Measurements from ENCODE around the gene PXDC1.

The PXDC1 gene

GRCh38 chr6:3743541-3743940 is 8.0 kb downstream of the PXDC1 start:
- H3K9me3 ChIP-seq = no peaks in the 10 kb centered on the region
- no peak overlapping the region for H3K4me3 ChIP-seq
- no peaks in the 10 kb centered on the region for H3K27me3 ChIP-seq (ENCODE audit: low read depth)
- in situ Hi-C loops (cut with MboI; ENCODE audit: low sequenced_read_pairs) = loop anchor here (10.0 kb wide), 1 partner anchor 411 kb away; no protein-coding TSS in a partner anchor
- no peak for DNase-seq (ENCODE audit: low spot score in 2 of 2)
- peaks cover 12% of the 10 kb centered on the region for H3K4me1 ChIP-seq
- H3K36me3 ChIP-seq (replicated peaks) = no peaks in the 10 kb centered on the region

DNA sequence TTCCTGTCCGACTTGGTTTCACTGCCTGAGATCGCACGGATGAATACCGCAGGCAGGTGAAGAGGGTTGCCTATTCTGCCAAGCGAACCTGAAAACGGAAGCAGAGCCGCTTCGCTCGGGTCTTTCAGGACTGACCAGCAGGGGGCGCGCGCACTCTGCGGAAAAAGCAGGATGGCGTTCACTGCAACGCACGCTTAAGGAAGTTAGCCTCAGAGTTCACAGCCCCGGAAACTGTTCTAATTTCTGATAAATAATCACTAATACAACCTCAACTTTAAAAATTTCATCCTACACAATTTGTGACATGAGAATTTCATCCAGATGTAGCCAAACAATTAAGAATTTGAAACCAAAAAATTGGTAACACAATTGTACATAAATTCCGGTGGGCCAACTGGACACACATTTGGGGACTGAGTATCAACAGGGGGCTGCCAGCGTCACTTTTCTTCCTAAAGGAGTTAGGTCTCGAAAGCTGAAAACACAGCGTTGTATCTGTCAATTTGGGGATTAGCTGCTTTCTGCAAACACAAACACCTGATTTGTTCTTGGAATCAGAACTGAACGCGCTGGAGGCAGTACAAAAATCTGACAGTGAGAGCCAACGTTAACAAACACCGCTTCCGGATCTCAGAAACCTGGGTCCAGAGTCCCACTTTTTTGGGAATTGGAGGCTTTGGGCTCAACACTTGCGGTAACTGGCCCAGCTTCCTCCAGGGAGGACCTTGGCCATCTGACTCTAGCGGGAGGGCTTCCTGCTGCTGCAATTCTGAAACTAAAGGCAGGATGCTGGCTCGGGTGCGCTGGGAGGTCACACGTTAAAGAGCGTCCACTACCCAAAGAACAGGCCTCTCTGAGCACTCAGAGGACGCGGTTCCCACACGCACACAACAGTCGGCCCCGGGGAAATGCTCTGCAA is 8.8 kb downstream of the PXDC1 start:
- no peak overlapping the region for H3K4me3 ChIP-seq
- in situ Hi-C loops (cut with MboI; ENCODE audit: low sequenced_read_pairs) = loop anchor here (10.0 kb wide), 1 partner anchor 412 kb away; no protein-coding TSS in a partner anchor
- no peaks in the 10 kb centered on the region for H3K36me3 ChIP-seq (replicated peaks)
- no peaks in the 10 kb centered on the region for H3K27me3 ChIP-seq (ENCODE audit: low read depth)
- H3K4me1 ChIP-seq = peaks cover 10% of the 10 kb centered on the region
- DNase-seq (ENCODE audit: low spot score in 2 of 2) = peak; percentile 57 to 90
- no peaks in the 10 kb centered on the region for H3K9me3 ChIP-seq

DNA sequence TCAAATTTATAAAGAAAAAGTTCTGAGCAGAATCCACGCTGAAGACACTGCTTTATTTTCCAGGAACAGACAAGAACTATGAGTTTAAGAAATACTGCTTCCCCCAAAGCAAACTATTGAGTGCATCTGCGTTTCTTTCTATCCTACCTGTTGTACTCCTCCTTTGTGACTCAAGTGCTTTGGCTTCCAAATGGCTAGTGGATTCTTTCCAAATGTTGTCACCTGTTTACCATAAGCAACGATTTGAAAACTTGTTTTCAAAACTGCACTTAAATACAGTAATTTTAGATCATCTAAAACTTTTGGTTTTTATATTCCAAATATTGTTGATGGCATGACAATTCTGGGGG is 9.5 kb downstream of the PXDC1 start:
- H3K36me3 ChIP-seq (replicated peaks) = no peaks in the 10 kb centered on the region
- no peak overlapping the region for H3K4me3 ChIP-seq
- DNase-seq (ENCODE audit: low spot score in 2 of 2) = no peak
- H3K4me1 ChIP-seq = peaks cover 10% of the 10 kb centered on the region
- in situ Hi-C loops (cut with MboI; ENCODE audit: low sequenced_read_pairs) = loop anchor here (10.0 kb wide), 1 partner anchor 413 kb away; no protein-coding TSS in a partner anchor
- no peaks in the 10 kb centered on the region for H3K9me3 ChIP-seq
- no peaks in the 10 kb centered on the region for H3K27me3 ChIP-seq (ENCODE audit: low read depth)

- H3K9me3 ChIP-seq = no peaks in the 10 kb centered on the region
- in situ Hi-C loops (cut with MboI; ENCODE audit: low sequenced_read_pairs) = loop anchor here (10.0 kb wide), 1 partner anchor 413 kb away; no protein-coding TSS in a partner anchor
- DNase-seq (ENCODE audit: low spot score in 2 of 2) = no peak
- no peak overlapping the region for H3K4me3 ChIP-seq
- no peaks in the 10 kb centered on the region for H3K27me3 ChIP-seq (ENCODE audit: low read depth)
- H3K4me1 ChIP-seq = peaks cover 10% of the 10 kb centered on the region
- no peaks in the 10 kb centered on the region; the same call in 1 of the 2 replicates for H3K36me3 ChIP-seq (replicated peaks)
Observed at GRCh38 chr6:3741477-3741871, 10.0 kb downstream of the PXDC1 start.

DNA sequence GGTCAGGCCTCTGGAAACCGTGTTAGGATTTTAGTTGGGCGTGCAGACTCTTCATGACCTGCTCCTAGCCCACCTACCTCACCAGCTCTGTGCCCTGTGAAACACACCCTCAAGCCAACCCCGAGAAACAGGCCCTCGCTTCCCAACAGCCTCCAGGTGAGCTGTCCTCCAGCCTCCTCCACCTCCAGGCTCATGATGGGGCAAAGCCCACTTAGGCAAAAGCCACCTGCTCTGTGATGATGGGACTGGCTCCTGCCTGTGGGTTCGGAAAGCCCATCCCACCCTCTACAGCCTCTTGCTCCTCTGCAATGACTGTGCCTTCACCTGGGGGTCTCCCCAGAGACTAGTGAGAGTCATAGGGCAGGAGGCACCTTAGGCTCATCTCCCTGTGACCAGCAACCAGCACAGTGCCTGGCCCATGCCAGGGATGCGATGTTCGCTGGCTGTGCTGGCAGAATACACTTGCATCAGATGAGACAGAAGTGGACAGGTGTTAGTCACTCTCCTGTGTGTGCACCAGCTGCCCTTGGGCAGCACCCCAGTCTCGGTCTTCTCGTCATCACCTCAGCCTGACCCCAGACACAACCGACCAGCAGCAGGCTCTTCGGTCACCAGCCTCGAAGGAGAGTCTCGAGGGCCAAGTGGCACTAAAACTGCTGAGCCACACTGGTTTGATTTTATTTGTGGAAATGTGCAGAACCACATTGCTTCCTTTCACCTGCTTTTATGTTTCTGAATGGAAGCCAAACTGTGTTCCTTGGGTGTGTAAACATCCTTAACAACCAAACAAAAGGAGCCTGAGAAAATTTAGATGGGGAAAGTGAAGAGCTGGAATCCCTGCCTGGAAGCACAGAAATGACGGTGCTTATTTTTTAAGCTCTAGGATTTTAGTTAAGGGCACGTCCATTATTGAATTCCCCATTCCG is 10.7 kb downstream of the PXDC1 start:
- peaks cover 10% of the 10 kb centered on the region for H3K4me1 ChIP-seq
- H3K4me3 ChIP-seq = no peak overlapping the region
- no peaks in the 10 kb centered on the region for H3K27me3 ChIP-seq (ENCODE audit: low read depth)
- in situ Hi-C loops (cut with MboI; ENCODE audit: low sequenced_read_pairs) = loop anchor here (10.0 kb wide), 1 partner anchor 414 kb away; no protein-coding TSS in a partner anchor
- no peaks in the 10 kb centered on the region; the same call in none of the 2 replicates for H3K36me3 ChIP-seq (replicated peaks)
- no peak for DNase-seq (ENCODE audit: low spot score in 2 of 2)
- no peaks in the 10 kb centered on the region for H3K9me3 ChIP-seq

DNA sequence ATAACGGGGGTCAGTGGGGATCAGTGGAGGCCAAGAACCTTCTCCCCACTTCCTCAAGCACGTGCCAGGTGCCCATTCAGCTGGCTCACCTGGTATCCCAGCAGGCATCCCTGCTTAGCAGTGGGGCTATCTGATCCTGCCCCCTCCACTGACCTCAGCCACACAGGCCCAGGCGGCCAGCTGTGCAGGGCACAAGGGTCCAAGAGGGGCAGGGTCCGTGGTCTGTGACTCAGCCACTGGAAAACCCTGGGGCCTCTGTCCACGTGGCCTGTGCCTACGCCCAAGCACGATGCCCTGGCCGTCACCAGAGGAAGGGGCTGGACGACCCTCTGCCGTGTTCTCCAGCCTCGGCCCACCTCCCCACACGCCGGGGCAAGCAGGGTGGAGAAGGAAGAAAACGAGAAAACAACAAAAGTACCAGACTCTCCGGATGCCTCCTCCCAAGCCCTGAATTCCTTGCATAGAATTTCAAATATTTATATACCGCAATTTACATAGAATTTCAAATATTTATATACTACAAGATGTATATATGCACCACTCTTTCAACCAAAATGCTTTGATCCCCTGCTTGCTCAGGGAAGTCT is 12.1 kb downstream of the PXDC1 start:
- in situ Hi-C loops (cut with MboI; ENCODE audit: low sequenced_read_pairs) = loop anchor here (10.0 kb wide), 2 partner anchors 615 to 745 kb away; partner anchors contain the start of gene NQO2

GRCh38 chr6:3738381-3739131 is 13.0 kb downstream of the PXDC1 start:
- Histone ChIP-seq H3K27me3 (ENCODE audit: low read depth) (no peaks in the 10 kb centered on the region), H3K4me3 (no peak overlapping the region), H3K4me1 (peaks cover 10% of the 10 kb centered on the region), H3K9me3 (no peaks in the 10 kb centered on the region), H3K36me3 (replicated peaks) (peaks cover 6% of the 10 kb centered on the region)
- DNase-seq (ENCODE audit: low spot score in 2 of 2) = no peak
- in situ Hi-C loops (cut with MboI; ENCODE audit: low sequenced_read_pairs) = loop anchor here (10.0 kb wide), 2 partner anchors 614 to 744 kb away; partner anchors contain the start of gene NQO2

More for the DNA sequence above, 12.1 kb downstream of the PXDC1 start:
- Histone ChIP-seq H3K9me3 (no peaks in the 10 kb centered on the region), H3K27me3 (ENCODE audit: low read depth) (no peaks in the 10 kb centered on the region), H3K4me1 (peaks cover 10% of the 10 kb centered on the region), H3K36me3 (replicated peaks) (peaks cover 6% of the 10 kb centered on the region), H3K4me3 (no peak overlapping the region)
- no peak for DNase-seq (ENCODE audit: low spot score in 2 of 2)

GRCh38 chr6:3737831-3738210 is 13.7 kb downstream of the PXDC1 start:
- no peaks in the 10 kb centered on the region for H3K27me3 ChIP-seq (ENCODE audit: low read depth)
- H3K36me3 ChIP-seq (replicated peaks) = peaks cover 6% of the 10 kb centered on the region
- in situ Hi-C loops (cut with MboI; ENCODE audit: low sequenced_read_pairs) = loop anchor here (10.0 kb wide), 2 partner anchors 613 to 743 kb away; partner anchors contain the start of gene NQO2
- H3K9me3 ChIP-seq = no peaks in the 10 kb centered on the region
- no peak overlapping the region for H3K4me3 ChIP-seq
- H3K4me1 ChIP-seq = peaks cover 8% of the 10 kb centered on the region
- DNase-seq (ENCODE audit: low spot score in 2 of 2) = no peak

DNA sequence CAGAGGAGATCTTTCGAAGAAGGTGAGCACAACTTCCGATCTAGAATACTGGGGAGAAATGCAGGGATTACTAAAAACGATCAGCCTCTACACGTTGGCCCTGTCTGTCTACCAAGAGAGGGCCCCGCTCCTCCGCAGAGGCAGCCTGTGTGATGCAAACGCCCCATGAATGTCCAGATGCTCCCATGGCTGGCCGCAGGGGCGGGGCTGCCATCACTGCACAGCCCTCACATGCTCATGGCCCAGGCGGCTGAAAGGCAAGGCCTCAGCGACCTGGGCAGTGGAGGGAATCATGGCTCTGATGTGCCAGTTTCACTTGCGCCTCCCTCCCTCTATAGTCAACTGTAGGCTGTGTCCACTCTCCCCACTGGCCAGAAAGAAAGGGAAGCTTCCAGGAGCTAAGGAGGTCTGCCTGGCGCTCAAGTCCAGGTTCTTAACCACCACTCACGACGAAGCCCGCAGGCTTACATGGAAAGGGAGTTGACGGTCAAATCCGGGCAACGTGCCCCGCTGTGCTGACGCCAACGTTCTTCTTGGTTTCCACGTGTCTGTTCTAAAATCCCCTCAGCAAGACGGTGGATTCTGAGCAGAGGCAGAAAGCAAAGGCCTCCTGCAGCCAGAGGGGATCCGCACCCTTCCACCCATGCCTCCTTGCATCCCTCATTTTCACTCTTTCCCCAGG is 14.2 kb downstream of the PXDC1 start:
- Histone ChIP-seq H3K27me3 (ENCODE audit: low read depth) (no peaks in the 10 kb centered on the region), H3K9me3 (no peaks in the 10 kb centered on the region), H3K4me1 (peaks cover 3% of the 10 kb centered on the region), H3K36me3 (replicated peaks) (peaks cover 6% of the 10 kb centered on the region), H3K4me3 (no peak overlapping the region)
- no peak for DNase-seq (ENCODE audit: low spot score in 2 of 2)
- in situ Hi-C loops (cut with MboI; ENCODE audit: low sequenced_read_pairs) = loop anchor here (10.0 kb wide), 2 partner anchors 612 to 742 kb away; partner anchors contain the start of gene NQO2

DNA sequence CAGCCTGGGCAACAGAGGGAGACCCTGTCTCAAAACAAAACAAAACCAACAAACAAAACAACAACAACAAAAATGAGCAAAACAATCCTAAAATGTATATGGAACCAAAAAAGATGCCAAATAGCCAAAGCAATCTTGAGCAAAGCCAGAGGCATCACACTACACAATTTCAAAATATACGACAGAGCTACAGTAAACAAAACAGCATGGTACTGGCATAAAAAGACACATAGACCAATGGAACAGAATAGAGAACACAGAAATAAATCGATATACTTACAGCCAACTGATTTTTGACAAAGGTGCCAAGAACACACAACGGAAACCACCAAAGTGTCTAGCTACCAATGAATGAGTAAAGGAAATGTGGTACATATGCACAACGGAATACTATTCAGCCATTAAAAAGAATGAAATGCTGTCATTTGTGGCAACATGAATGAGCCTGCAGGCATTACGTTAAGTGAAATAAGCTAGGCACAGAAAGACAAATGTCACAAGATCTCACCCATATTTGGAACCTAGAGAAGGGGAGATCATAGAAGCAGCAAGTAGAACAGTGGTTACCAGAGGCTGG is 16.4 kb downstream of the PXDC1 start:
- Histone ChIP-seq H3K4me1 (no peaks in the 10 kb centered on the region), H3K4me3 (no peak overlapping the region), H3K9me3 (no peaks in the 10 kb centered on the region), H3K27me3 (ENCODE audit: low read depth) (no peaks in the 10 kb centered on the region), H3K36me3 (replicated peaks) (peaks cover 11% of the 10 kb centered on the region)
- DNase-seq (ENCODE audit: low spot score in 2 of 2) = no peak
- in situ Hi-C loops (cut with MboI; ENCODE audit: low sequenced_read_pairs) = loop anchor here (10.0 kb wide), 2 partner anchors 610 to 740 kb away; partner anchors contain the start of gene NQO2

DNA sequence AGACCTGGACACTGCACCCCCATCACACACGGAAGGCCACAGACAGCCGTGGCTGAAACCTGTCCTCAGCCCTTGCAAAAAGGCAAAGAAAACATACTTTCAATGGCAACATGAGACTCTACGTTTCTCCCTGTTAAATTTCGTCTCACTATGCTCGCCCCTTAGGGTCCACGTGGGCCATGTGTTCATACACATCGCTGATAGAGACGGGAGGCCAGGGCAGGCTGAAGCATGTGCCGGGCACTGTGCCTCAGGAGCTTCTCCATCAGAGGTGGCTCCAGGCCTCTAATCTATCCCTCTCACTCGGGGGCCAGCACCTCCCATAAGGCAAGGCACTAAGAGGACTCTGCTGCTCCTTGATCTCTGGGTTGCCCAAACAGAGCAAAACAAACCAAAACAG is 17.5 kb downstream of the PXDC1 start:
- DNase-seq (ENCODE audit: low spot score in 2 of 2) = no peak
- Histone ChIP-seq H3K4me1 (no peaks in the 10 kb centered on the region), H3K4me3 (no peak overlapping the region), H3K27me3 (ENCODE audit: low read depth) (no peaks in the 10 kb centered on the region), H3K36me3 (replicated peaks) (peaks cover 11% of the 10 kb centered on the region), H3K9me3 (no peaks in the 10 kb centered on the region)
- in situ Hi-C loops (cut with MboI; ENCODE audit: low sequenced_read_pairs) = loop anchor here (5.0 to 10.0 kb wide), 4 partner anchors 322 to 739 kb away; partner anchors contain the start of gene NQO2

Data from HAP-1 (cell line).